HG02623 (cell line): ENCODE results near the gene CAMK2B.

Experiments used
- ATAC-seq: cut with Tn5 transposase; IDR thresholded peaks from one replicate; pipeline ENCODE4 v1.9.1; 2021; ENCODE audit warnings: moderate library complexity; ENCODE audit not compliant: unreplicated experiment

CAMK2B gene

DNA sequence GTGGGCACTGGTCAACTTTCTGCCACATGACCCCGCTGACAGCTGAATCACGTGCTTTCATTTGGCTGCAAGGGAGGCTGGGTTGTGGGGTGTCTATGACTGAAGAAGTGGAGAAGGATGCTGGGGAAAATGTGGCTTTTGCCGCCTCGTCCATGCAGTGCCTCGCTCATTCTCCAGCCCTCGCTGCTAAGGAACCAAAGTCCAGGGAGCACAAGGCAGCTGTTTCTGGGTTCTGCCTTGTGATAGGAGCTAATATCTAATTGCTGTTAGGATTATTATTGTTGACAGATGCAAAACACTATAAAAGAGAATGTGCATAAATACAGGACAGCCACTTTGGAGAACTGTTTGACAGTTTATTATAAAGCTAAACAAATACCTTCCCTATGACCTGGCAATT lies 4.9 kb upstream of the CAMK2B start:
- ATAC-seq = no peak

GRCh38 chr7:44329888-44330287 lies 4.5 kb upstream of the CAMK2B start:
- no peak for ATAC-seq

GRCh38 chr7:44329081-44329480 lies 3.7 kb upstream of the CAMK2B start:
- no peak for ATAC-seq

DNA sequence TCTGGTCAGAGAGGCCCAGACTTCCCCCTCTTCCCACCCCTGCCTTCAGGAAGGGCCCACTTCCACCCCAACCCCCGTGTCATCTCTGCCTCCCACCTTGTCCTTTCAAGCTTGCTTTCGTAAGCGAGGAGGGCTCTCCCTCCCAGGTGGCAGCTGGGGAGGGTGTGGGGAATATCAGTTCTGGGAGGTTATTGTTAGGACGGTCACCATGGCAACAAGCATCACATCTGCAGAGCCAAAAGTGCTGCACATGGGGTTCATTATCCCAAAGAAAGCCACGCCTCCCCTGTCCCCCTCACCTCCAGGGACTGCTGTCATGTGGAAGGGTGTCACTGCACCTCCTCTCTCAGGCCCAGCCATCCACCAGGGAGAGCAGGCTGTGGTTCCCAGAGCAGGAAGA lies 2.6 kb upstream of the CAMK2B start:
- ATAC-seq = no peak

DNA sequence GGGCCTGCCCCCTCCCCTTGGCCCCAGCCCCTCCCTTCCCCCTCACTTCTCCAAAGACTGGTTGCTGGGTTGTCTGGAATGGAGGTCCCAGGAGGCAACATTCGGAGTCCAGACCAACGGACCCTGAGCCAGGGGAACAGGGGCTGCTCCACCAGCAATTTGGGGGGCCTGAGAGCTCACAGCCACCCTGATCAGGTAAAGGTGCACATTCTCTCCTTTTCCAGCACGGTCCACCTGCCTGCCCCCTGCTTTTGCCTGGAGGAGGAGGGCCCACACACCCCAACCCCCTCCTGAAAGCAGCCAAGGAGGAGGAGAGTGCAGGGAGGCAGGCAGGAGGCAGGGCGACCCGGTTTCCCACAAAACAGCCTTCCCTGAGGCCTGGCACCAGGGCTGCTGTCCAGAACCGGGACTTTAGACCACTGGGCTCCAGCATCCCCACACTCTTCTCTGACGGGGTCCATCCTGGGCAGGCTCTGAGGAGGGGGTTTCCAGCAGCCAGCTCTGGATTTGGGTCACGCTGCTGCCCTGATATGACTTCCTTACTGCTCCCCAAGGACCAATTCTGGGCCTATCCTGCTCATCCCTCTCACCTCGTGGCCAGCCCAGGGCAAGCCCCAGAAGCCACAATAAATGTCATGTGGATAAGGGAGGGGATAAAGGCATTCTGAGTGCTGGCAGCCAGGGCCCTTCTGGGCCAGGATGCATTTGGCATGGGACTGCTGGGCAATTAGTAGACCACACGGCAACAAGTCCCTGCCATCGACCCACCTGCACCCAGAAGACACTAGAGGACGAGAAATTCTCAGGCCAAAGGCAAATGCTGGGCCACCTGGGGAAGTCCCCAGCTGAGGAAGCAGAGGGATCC lies 1.1 kb upstream of the CAMK2B start:
- ATAC-seq = no peak

DNA sequence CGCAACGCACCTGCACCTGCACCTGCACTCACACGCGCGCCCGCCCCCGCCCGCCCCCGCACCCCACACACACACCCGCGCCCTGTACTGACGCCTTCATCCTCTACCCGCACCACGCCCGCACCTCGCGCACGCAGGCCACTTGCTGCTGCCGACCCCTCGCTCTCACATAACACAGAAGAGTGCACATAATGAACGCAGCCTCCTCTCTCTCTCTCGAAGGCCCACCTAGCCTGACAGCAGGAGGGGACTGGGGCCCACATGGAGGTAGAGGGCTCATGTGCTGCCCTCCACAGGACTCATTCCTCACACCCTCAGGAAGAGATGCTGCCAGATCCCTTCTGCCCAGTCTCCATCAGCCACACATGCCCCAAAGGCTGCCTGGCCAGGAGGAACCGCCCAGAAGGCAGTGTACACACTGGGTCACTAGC lies 432 bp upstream of the CAMK2B start:
- no peak for ATAC-seq

DNA sequence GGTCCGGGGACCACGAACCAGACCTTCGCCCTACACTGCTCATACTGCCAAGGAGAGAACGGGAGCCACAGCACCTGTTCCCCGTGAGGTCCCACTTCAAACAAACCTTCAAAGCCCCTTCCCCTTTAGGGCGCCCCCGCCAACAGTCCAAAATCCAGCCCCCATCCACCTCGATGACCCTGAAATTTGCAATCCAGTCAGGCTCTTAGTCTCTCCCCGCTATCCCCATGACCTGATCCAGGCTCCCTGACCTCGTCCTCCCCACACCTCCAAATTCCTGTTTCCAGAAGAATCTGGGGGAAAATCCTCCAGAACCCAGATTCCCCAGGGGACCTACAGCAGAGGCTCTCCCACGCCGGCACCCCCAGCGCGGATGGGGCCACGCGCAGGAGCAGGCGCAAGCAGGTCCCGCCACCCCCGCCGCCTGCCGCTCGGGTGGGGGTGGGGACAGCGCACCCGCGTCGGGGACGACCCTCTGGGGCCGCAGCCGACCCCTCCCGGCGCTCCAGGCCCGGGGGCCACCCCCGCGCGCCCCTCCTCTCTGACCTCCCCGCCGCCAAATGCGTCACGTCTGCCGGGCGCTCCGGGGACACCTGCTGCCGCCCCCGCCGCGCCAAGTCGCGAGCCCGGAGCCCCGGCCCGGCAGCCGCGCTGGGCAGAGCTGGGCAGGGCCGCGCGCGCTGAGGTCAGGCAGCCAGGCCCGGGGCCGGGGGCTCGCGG lies 753 bp downstream of the CAMK2B start:
- ATAC-seq = no peak

- no peak for ATAC-seq
Observed at GRCh38 chr7:44324204-44324480, 1.3 kb downstream of the CAMK2B start.

GRCh38 chr7:44323381-44324203 lies 1.8 kb downstream of the CAMK2B start:
- no peak for ATAC-seq

DNA sequence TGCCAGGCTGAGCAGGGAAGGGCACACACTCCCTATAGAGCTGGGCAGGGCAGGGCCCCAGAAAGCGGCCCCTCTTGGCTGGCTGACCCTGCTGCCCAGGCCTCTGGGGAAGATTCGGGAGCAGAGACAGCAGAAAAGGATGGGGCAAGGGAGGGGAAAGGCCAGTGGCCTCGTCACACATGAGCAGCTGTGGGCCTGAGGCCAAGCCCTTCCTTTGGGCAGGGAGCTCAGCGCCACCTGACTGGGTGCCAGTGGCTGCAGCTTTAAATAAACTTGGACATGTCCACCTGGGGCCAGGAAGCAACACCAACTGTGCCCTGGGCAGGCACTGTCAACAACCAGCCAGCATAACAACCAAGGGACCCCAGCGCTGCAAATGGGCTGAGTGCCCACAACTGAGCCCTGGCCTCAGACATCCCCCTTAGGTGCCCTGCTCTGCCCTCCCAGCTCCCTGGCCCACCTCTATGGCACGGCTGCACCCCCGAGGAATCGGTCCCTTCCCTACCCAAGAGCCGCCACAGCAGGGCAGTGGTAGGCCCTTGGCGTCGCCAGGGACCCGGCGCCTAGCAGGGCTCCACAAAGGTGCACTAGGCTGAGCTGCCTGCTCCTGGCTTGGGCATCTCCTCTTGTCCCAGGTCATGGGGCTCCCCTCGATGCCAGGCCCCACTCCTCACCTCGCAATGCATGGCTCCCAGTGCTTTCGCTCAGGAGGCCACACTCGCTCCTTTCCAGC lies 2.6 kb downstream of the CAMK2B start:
- ATAC-seq = no peak

GRCh38 chr7:44321796-44322195 lies 3.6 kb downstream of the CAMK2B start:
- ATAC-seq = no peak

GRCh38 chr7:44320794-44321371 lies 4.5 kb downstream of the CAMK2B start:
- ATAC-seq = no peak

- no peak for ATAC-seq
Observed at GRCh38 chr7:44320141-44320540, 5.3 kb downstream of the CAMK2B start.

- no peak for ATAC-seq
Observed at GRCh38 chr7:44318332-44318731, 7.1 kb downstream of the CAMK2B start.

- no peak for ATAC-seq
Observed at GRCh38 chr7:44315301-44315903, 10.0 kb downstream of the CAMK2B start.

DNA sequence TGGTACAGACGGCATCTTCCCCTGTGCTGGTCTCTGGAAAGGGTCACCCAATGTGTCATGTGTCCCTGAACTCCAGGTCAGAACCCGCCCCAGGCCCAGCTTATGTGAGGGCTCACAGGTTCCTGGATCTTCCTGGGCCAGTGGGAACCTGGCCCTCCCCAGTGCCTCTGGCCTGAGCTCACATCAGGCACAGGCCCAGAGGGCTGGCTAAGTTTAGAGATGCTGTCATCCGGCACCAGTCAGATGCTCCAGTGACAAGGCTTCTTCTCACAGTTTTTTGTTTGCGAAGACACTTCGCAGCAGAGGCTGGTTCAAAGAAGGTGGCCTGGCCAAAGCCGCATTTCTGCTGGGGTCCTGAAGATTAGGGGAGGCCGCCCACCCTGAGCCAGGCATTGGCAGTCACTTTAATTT lies 11.8 kb downstream of the CAMK2B start:
- no peak for ATAC-seq

GRCh38 chr7:44313016-44313415 lies 12.4 kb downstream of the CAMK2B start:
- ATAC-seq = no peak

GRCh38 chr7:44311561-44312495 lies 13.6 kb downstream of the CAMK2B start:
- no peak for ATAC-seq

DNA sequence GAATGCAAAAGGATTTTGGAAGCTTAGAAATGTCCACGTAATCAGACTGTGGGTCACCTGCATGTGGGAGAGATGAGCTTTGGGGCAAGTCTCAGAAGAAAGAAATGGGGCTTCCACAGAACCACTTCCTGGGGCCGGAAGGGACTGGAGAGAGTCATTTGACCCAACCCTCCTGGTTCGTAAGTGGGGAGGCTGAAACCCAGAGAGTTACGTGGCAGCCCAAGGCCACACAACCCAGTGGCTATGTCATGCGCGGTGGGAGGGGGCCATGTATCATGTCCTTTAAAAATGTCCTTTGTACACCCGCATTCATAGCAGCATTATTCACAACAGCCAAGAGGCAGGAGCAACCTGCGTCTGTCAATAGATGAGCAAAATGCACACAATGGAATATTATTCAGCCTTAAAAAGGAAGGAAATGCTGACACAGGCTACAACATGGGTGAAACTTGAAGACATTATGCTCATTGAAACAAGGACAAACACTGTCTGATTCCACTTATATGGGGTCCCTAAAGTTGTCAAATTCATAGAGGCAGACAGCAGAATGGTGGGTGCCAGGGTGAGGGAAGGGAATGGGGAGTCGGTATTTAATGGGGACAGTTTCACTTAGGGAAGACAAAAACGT lies 15.1 kb downstream of the CAMK2B start:
- no peak for ATAC-seq
